ENCODE measurements around the gene MT1X.

GRCh38 chr16:56679818-56680217 is 2.5 kb upstream of the MT1X start:
- no peak for TF ChIP-seq POLR2A (IDR thresholded peaks at IDR 0.05)
- no peak for TF ChIP-seq CTCF (IDR thresholded peaks at IDR 0.05)
